Activated T-cell treated with anti-CD3 and anti-CD28 coated beads for 4 hours (primary cell): ENCODE measurements around the gene NINJ2.
"Not testable (repeated sequence)": the region's sequence is repeated elsewhere in the genome, so short reads cannot be mapped to it uniquely, and the experiment has no call there.

ENCODE experiments used
- DNase-seq: peaks from one replicate; pipeline ENCODE4 v3.0.0-alpha.2; 2020

The NINJ2 gene

GRCh38 chr12:663293-663871, at the start of gene NINJ2:
NINJ2 (minus strand) TSS chr12:663445; CDS start chr12:663360, 85 bp downstream.
- no peak for DNase-seq

GRCh38 chr12:712172-712863, 49.1 kb upstream of the NINJ2 start:
- no peak for DNase-seq

GRCh38 chr12:709455-710020, 46.3 kb upstream of the NINJ2 start:
- no peak for DNase-seq

- DNase-seq, result not testable (repeated sequence)
These were observed 44.8 kb upstream of the NINJ2 start for GRCh38 chr12:708084-708483.

- DNase-seq, result no peak
These were observed 41.4 kb upstream of the NINJ2 start for GRCh38 chr12:704516-705242.

- DNase-seq, result no peak
These were observed 38.8 kb upstream of the NINJ2 start for GRCh38 chr12:701896-702539.

- DNase-seq, result no peak
These were observed 36.8 kb upstream of the NINJ2 start for GRCh38 chr12:700016-700415.

- not testable (repeated sequence) for DNase-seq
These were observed 35.0 kb upstream of the NINJ2 start for GRCh38 chr12:698222-698621.

- DNase-seq, result no peak
These were observed 34.2 kb upstream of the NINJ2 start for GRCh38 chr12:697481-697880.

GRCh38 chr12:694734-695503, 31.7 kb upstream of the NINJ2 start:
- no peak for DNase-seq

GRCh38 chr12:693934-694533, 30.8 kb upstream of the NINJ2 start:
- DNase-seq, result no peak

GRCh38 chr12:692274-692673, 29.0 kb upstream of the NINJ2 start:
- no peak for DNase-seq

GRCh38 chr12:690466-690865, 27.2 kb upstream of the NINJ2 start:
- DNase-seq, result no peak

- peak; percentile 73 for DNase-seq
These were observed 22.1 kb upstream of the NINJ2 start for GRCh38 chr12:685388-685787.

- DNase-seq, result no peak
These were observed 21.2 kb upstream of the NINJ2 start for GRCh38 chr12:684416-684815.

GRCh38 chr12:681568-682256, 18.5 kb upstream of the NINJ2 start:
- no peak for DNase-seq

- DNase-seq, result no peak
These were observed 15.8 kb upstream of the NINJ2 start for GRCh38 chr12:678747-679712.

- no peak for DNase-seq
These were observed 12.3 kb upstream of the NINJ2 start for GRCh38 chr12:675562-675961.

- peak; percentile 38 for DNase-seq
These were observed 11.1 kb upstream of the NINJ2 start for GRCh38 chr12:674272-674781.

GRCh38 chr12:673849-674248, 10.6 kb upstream of the NINJ2 start:
- DNase-seq, result no peak
